Epithelial cell of proximal tubule (primary cell): ENCODE results near the gene POM121L2. TPM values are rescaled to one million over a fixed set of nuclear protein-coding genes. Genes with fewer than 3 reads are reported as not detected.

Source experiments
- DNase-seq: peaks from one replicate; pipeline ENCODE4 v3.0.0-alpha.2; 2011; ENCODE audit warnings: low read depth
- H3K4me3 ChIP-seq: 2 replicates; pipeline ENCODE4 v1.5.1; 2011; ENCODE audit warnings: low read depth, mild to moderate bottlenecking, low read length
- CTCF ChIP-seq: conservative IDR thresholded peaks from 2 replicates; pipeline ENCODE4 v1.5.1; 2012; ENCODE audit warnings: low read depth, mild to moderate bottlenecking, low read length
- total RNA-seq: library from RNA; depleted of rRNA; stranded (reverse); fragments of >200 nt; gene quantifications from 2 replicates; pipeline ENCODE4 v1.2.3, GENCODE V29; 2015

POM121L2 gene
- total RNA-seq, 1 donor from 2014 or later, result not detected

GRCh38 chr6:27311806-27312145 is 297 bp downstream of the POM121L2 start:
- no peak for DNase-seq
- no peak for TF ChIP-seq CTCF
- peak overlapping the region; percentile 74 for H3K4me3 ChIP-seq

GRCh38 chr6:27303613-27304272 is 8.3 kb downstream of the POM121L2 start:
- no peak for DNase-seq
- TF ChIP-seq CTCF, result no peak
- no peak overlapping the region for H3K4me3 ChIP-seq

GRCh38 chr6:27297857-27298730 is 14.0 kb downstream of the POM121L2 start:
- H3K4me3 ChIP-seq, result peak overlapping the region; percentile 23
- no peak for DNase-seq
- TF ChIP-seq CTCF, result no peak

GRCh38 chr6:27297484-27297856 is 14.6 kb downstream of the POM121L2 start:
- TF ChIP-seq CTCF, result no peak
- H3K4me3 ChIP-seq, result peak overlapping the region; percentile 23
- no peak for DNase-seq

GRCh38 chr6:27296106-27296783 is 15.8 kb downstream of the POM121L2 start:
- no peak for DNase-seq
- peak overlapping the region; percentile 54 for H3K4me3 ChIP-seq
- TF ChIP-seq CTCF, result no peak

- TF ChIP-seq CTCF, result no peak
- DNase-seq, result peak; percentile 52
- peak overlapping the region; percentile 54 for H3K4me3 ChIP-seq
Measured at GRCh38 chr6:27295301-27296079, 16.6 kb downstream of the POM121L2 start.
